GM15510 (cell line): Measurements from ENCODE around the gene REPS1.

Experiments used
- POLR2A ChIP-seq: IDR thresholded peaks from 3 replicates; pipeline ENCODE4 v1.6.1; 2011; ENCODE audit warnings: borderline replicate concordance; ENCODE audit not compliant: insufficient read length; ENCODE audit errors: extremely low read depth

Gene REPS1

DNA sequence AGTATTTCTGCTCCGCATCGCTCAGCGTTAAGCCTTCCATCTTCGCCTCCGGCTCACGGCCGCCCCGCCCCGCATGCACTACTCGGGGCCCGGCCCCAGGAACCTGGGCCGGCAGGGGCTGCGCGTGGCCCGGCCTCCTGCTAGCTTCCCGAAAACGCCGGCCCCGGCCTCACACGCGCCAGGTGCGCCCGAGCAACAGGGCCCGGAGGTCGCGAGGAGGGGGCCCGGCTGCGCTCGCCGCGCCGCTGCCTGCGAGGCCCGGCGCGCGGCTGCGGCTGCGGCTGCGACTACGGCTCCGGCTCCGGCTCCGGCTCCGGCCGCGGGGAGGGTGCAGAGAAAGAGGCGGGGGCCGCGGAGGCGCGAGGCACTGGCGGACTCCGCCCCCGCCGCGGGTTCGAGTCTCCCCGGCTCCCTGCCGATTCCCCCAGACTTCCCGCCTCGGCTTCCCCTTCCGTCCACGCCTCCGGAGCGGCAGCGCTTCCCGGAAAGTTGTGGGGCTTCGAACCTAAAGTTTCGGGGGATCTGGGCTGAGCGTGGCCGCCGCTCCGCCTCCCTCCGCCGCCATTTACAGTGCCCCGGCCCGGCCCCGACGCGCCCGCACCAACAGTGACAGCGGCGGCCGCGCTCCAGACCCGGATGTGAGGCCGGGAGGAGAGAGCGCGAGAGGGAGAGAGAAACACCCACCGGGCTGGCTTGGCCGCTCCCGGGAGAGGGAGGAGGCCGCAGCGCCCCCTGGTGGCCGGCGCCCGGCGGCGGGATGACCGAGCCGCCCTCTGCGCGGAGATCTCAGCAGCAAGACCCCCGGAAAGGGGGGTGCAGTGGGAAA lies at the start of gene REPS1:
Gene REPS1, minus strand, starts transcription at position 611 of the 826 bp plus-strand sequence. Its CDS starts 571 bp downstream, at position 40.
- peak; percentile 85 for TF ChIP-seq POLR2A

GRCh38 chr6:139037490-139037889 lies 49.4 kb upstream of the REPS1 start:
- TF ChIP-seq POLR2A = no peak

DNA sequence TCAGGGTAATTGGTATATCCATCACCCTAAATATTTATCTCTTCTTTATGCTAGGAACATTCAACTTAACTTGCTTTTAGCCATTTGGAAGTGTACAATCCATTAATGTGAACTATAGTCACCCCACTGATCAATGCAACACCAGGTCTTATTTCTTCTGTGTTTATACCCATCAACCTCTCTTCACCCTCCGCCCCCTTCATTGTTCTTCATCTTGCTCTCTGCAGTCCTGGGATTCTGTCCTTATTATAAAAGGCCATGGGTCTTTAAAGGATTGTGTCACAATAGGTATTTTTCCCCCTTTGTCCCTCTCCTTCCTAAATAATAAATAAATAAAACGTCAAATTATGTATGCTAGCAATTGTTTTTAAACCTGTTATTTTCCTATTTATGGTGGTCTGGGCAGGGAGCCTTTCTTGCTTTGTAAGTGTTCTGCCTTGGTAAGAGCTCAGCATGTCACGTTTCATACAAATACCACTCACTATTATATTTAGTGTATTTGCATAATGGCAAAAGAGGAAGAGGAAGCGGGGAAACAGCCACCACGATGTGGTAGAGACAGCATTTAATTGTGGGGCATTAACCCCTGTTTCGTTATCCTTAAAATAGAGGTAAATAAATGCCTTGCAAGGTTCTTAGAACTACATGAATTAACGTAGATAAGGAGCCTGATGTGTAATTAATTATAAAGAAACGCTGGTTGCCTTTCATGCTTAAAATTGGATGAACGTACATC lies 42.3 kb upstream of the REPS1 start:
- peak; percentile 24 for TF ChIP-seq POLR2A

GRCh38 chr6:139029470-139030227 lies 41.6 kb upstream of the REPS1 start:
- TF ChIP-seq POLR2A = no peak

DNA sequence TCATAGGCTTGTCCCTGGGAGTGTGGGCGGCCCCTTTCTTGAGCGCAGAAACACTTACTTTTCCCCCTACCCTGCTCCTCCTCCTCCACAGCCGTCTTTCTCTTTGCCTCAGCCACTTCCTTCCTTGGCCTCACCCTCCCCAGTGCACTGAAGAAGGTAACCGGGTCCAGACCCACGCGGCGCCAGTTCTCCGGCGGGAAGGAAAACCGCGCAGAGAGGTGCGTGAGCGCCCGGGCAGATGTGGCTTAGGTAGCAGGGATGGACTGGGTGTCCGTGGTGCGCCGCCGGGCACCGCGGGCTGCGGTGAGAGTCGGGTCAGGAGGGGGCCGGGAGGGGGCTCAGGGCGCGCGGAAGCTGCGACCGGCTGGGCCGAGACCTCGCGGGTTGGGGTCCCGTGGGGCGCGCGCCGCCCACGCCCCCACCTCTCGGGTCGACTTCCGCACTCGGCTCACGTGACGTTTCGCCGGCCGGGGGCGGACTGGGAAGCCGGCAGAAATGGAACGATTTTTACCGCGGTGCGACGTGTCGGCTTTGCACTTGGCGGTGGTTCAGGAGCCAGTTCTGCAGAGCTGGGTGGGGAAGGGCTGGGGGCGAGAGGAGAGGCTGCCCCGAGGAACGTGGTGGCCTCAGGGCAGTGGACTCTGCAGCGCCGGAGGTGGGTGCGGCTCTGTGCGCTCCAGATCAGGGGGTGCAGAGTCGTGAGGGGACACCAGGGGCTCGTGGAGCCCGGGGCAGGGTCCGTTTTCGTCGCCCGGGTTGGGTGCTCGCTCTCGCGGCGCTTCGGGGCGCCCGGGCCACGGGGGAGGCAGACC lies 40.8 kb upstream of the REPS1 start, which contains the start of gene ABRACL:
Gene ABRACL, plus strand, starts transcription at position 88 of the 812 bp plus-strand sequence. CDS start 5,416 bp downstream, outside the sequence.
- TF ChIP-seq POLR2A = peak; percentile 57

GRCh38 chr6:139028215-139028657 lies 40.2 kb upstream of the REPS1 start:
- TF ChIP-seq POLR2A = no peak

DNA sequence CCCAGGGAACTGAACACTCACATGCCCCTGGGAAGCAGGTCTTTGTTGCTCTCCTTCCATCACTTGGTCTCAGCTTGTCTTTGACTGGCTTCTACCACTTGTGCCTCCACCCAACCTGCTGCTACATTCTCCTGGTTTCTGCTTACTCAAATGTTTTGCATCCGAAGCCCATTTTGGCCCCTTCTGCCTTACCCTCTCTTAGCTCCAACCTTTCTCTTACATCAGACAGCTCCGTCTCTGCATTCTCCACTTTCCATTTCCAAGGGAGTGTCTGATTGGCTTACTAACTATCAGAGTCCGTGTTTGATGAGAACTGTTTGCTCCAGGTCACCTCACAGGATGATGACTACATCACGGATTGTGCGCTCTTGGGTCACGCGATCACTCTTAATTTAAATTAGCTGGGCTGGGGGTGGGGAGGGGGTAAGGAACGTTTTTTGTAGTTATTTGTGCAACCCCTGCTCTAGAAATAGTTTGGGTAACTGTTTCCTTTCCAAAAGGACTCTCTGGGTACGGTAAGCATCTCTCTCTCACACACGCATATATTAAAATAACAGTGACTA lies 39.6 kb upstream of the REPS1 start:
- peak; percentile 21 for TF ChIP-seq POLR2A

DNA sequence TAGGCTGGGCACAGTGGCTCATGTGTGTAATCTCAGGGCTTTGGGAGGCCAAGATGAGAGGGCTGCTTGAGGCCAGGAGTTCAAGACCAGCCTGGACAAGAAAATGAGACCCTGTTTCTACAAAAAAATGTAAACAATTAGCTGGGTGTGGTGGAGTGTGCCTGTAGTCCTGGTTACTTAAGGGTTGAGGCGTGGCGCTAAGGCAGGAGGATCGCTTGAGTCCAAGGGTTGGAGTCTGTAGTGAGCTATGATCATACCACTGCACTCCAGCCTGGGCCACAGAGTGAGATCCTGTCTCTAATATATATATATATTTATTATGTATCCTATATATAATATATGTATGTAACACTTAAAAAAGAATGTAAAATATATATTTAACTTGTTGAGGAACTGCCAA lies 32.6 kb upstream of the REPS1 start:
- TF ChIP-seq POLR2A = no peak

DNA sequence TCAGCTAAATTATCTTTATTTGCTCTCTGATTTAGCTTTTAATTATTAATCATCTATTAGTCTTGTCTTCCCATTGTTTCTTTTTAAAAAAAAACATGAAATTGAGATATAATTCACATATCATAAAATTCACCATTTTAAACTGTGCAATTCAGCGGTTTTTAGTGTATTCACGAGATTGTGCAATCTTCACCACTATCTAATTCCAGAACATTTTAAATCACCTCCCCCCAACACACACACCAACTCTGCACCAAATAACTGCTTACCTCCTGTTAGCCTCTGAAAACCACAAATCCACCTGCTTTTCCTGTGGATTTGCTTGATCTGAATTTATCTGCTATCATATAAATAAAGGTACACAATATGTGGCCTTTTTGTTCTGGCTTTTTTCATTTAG lies 31.7 kb upstream of the REPS1 start:
- TF ChIP-seq POLR2A = no peak

- TF ChIP-seq POLR2A = no peak
These were observed 29.2 kb upstream of the REPS1 start for GRCh38 chr6:139017227-139017626.

GRCh38 chr6:139016337-139017213 lies 28.5 kb upstream of the REPS1 start:
- no peak for TF ChIP-seq POLR2A

DNA sequence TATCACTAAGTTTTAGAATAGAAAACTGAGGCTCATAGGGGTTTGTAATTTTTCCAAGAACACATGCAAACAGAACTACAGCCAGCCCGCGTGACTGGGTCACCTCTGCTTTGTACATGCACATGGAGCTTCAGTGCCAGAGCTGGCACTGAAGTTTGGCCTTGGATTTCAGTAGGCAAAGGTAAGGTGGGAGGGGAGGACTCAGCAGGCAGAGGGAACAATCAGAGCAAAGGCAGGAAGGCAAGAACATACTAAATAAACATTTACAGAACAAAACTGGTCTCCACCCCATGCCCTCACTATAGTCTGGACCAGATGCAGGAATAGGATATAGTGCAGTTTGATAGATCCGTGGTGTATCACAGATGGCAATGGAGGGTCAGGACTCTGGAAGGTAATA lies 26.9 kb upstream of the REPS1 start:
- no peak for TF ChIP-seq POLR2A
